HCT116 (cell line): ENCODE data around the gene JAGN1. TPM values are rescaled to one million over a fixed set of nuclear protein-coding genes. Genes with fewer than 3 reads are reported as not detected.
"Not testable (repeated sequence)": the region's sequence is repeated elsewhere in the genome, so short reads cannot be mapped to it uniquely, and the experiment has no call there.

Experiments used
- ATAC-seq: fragments of 200-7000 bp; cut with Tn5 transposase; 2 replicates; pipeline ENCODE4 v1.9.1; 2020; ENCODE audit warnings: mild to moderate bottlenecking, moderate library complexity
- BruUV-seq: library from RNA; stranded (reverse); fragments of 400-500 nt; replicated peaks from 2 replicates; lab custom pipeline; 2021; lab: Mats Ljungman, UMichigan
- CTCF ChIA-PET: fragments of 300-600 bp; sonication (Branson Sonifier 250); formaldehyde crosslinking; loops from one replicate; lab custom pipeline; 2021; ENCODE audit warnings: antibody characterized with exemption; lab: Charles Lee
- POLR2A ChIA-PET: fragments of 300-600, 350-600 bp; sonication (Branson Sonifier 250); formaldehyde crosslinking; loops from one replicate; lab custom pipeline; 2021; ENCODE audit warnings: antibody characterized with exemption; lab: Charles Lee
- RAD21 ChIA-PET, 2 experiments: fragments of 300-600 bp; sonication (Branson Sonifier 250); formaldehyde crosslinking; loops; one replicate each; lab custom pipeline; 2023; ENCODE audit warnings: low total read pairs in 2 of 2; ENCODE audit not compliant: uncharacterized antibody in 2 of 2, unreplicated experiment in 2 of 2, low non-redundant PET in 1 of 2; lab: Charles Lee
- DNase-seq: peaks from one replicate; pipeline ENCODE4 v3.0.0-alpha.2; 2010; ENCODE audit warnings: low read depth, low spot score
- H2AFZ ChIP-seq: fragments of 200-600 bp; shearing (Covaris generic), sonication (generic); 2 replicates; pipeline ENCODE4 v1.6.1; 2017; ENCODE audit warnings: low read depth, mixed run types, mixed read lengths, antibody characterized with exemption, low read length; ENCODE audit not compliant: poor library complexity, severe bottlenecking
- H3K27ac ChIP-seq: 2 replicates; pipeline ENCODE4 v1.5.1; 2012; ENCODE audit warnings: low read depth, low read length
- H3K27me3 ChIP-seq: fragments of 200-600 bp; sonication (generic); 2 replicates; pipeline ENCODE4 v1.6.1; 2016; ENCODE audit warnings: mixed run types, low read length, mixed read lengths; ENCODE audit not compliant: insufficient read depth
- H3K36me3 ChIP-seq, 2 experiments: fragments of 200-500 bp in 1 of 2; fragments of 200-600 bp in 1 of 2; sonication (Bioruptor generic) in 1 of 2; sonication (generic) in 1 of 2; 2 replicates each; pipeline versions ENCODE4 v1.5.1 to v1.6.1; 2014 to 2016; ENCODE audit warnings: low read length in 2 of 2, inconsistent platforms in 1 of 2, mixed read lengths in 1 of 2, mixed run types in 1 of 2; ENCODE audit not compliant: insufficient read depth in 2 of 2, control insufficient read depth in 1 of 2
- H3K4me1 ChIP-seq, 2 experiments: fragments of 200-600 bp in 1 of 2; sonication (generic) in 1 of 2; 2 replicates each; pipeline versions ENCODE4 v1.5.1 to v1.6.1; 2012 to 2017; ENCODE audit warnings: low read length in 2 of 2, inconsistent platforms in 1 of 2, mild to moderate bottlenecking in 1 of 2, mixed read lengths in 1 of 2, mixed run types in 1 of 2, moderate library complexity in 1 of 2; ENCODE audit not compliant: insufficient read depth in 2 of 2, control insufficient read depth in 1 of 2
- H3K4me2 ChIP-seq: fragments of 200-600 bp; sonication (generic); 2 replicates; pipeline ENCODE4 v1.6.1; 2017; ENCODE audit warnings: mixed run types, low read length, mixed read lengths
- H3K4me3 ChIP-seq, 2 experiments: fragments of 200-600 bp in 1 of 2; sonication (generic) in 1 of 2; replicated peaks in 1 of 2; 2 replicates each; pipeline ENCODE4 v1.5.1; 2011 to 2016; ENCODE audit warnings: low read length in 2 of 2, control low read depth in 1 of 2, low read depth in 1 of 2, mild to moderate bottlenecking in 1 of 2, mixed read lengths in 1 of 2, mixed run types in 1 of 2
- H3K79me2 ChIP-seq: fragments of 200-600 bp; sonication (generic); 2 replicates; pipeline ENCODE4 v1.6.1; 2017; ENCODE audit warnings: mild to moderate bottlenecking, mixed run types, low read length, moderate library complexity, mixed read lengths; ENCODE audit not compliant: insufficient read depth
- H3K9ac ChIP-seq: fragments of 200-600 bp; sonication (generic); 2 replicates; pipeline ENCODE4 v1.6.1; 2016; ENCODE audit warnings: low read length, mixed read lengths
- H3K9me2 ChIP-seq: fragments of 200-600 bp; sonication (generic), shearing (Covaris generic); 2 replicates; pipeline ENCODE4 v1.6.1; 2017; ENCODE audit warnings: mixed run types, mild to moderate bottlenecking, moderate library complexity; ENCODE audit not compliant: insufficient read depth
- H3K9me3 ChIP-seq, 2 experiments: fragments of 200-500 bp in 1 of 2; fragments of 200-600 bp in 1 of 2; sonication (Bioruptor generic) in 1 of 2; sonication (generic) in 1 of 2; 2 replicates each; pipeline ENCODE4 v1.6.1; 2014 to 2017; ENCODE audit warnings: low read length in 2 of 2, mixed read lengths in 2 of 2, inconsistent platforms in 1 of 2, low read depth in 1 of 2, mild to moderate bottlenecking in 1 of 2, mixed run types in 1 of 2, moderate library complexity in 1 of 2; ENCODE audit not compliant: control insufficient read depth in 1 of 2, insufficient read depth in 1 of 2
- H4K20me1 ChIP-seq: fragments of 200-600 bp; sonication (generic), shearing (Covaris generic); 2 replicates; pipeline ENCODE4 v1.6.1; 2017; ENCODE audit warnings: mixed run types, mild to moderate bottlenecking, moderate library complexity; ENCODE audit not compliant: insufficient read depth
- CEBPB ChIP-seq: IDR thresholded peaks from 2 replicates; pipeline ENCODE4 v1.6.1; 2012; ENCODE audit warnings: low read depth
- EZH2phosphoT487 ChIP-seq: fragments of 200-600 bp; IDR thresholded peaks from 2 replicates; pipeline ENCODE4 v1.6.1; 2018; ENCODE audit warnings: antibody characterized with exemption, borderline replicate concordance
- POLR2A ChIP-seq: IDR thresholded peaks from 2 replicates; pipeline ENCODE4 v1.7.0; 2011; ENCODE audit warnings: borderline replicate concordance; ENCODE audit not compliant: insufficient read depth, insufficient read length; ENCODE audit errors: extremely low read depth
- POLR2AphosphoS5 ChIP-seq: IDR thresholded peaks from 2 replicates; pipeline ENCODE4 v1.6.1; 2011; ENCODE audit warnings: mild to moderate bottlenecking, low read depth, low read length, moderate library complexity
- REST ChIP-seq: IDR thresholded peaks from 2 replicates; pipeline ENCODE4 v1.6.1; 2012; ENCODE audit warnings: low read depth
- SIN3A ChIP-seq: IDR thresholded peaks from 2 replicates; pipeline ENCODE4 v1.6.1; 2012; ENCODE audit warnings: low read depth
- SP1 ChIP-seq: IDR thresholded peaks from 2 replicates; pipeline ENCODE4 v1.6.1; 2012; ENCODE audit warnings: low read depth
- TCF7L2 ChIP-seq: IDR thresholded peaks from 2 replicates; pipeline ENCODE4 v1.7.0; 2011; ENCODE audit warnings: borderline replicate concordance, inconsistent platforms; ENCODE audit not compliant: insufficient read depth, insufficient read length; ENCODE audit errors: extremely low read depth
- ZFX ChIP-seq: fragments of 450-650 bp; IDR thresholded peaks from 2 replicates; pipeline ENCODE4 v1.6.1; 2017
- intact Hi-C: fragments of 100-400 bp; cut with micrococcal nuclease; formaldehyde crosslinking; loops from 2 replicates; pipeline ENCODE4 v1.10.0; 2022
- total RNA-seq: library from RNA; stranded (reverse); gene quantifications from one replicate; pipeline ENCODE4 v1.2.1, GENCODE V29; 2021; ENCODE audit not compliant: unreplicated experiment
- TF ChIP-seq, protein P1 (sequence below), 3 experiments: fragments of 200-600 bp in 1 of 3; sonication (generic) in 1 of 3; IDR thresholded peaks in 2 of 3; conservative IDR thresholded peaks in 1 of 3; 2 replicates each; pipeline ENCODE4 v1.5.1; 2012 to 2017; ENCODE audit warnings: low read depth in 2 of 3, low read length in 2 of 3, antibody characterized with exemption in 1 of 3, borderline replicate concordance in 1 of 3, control low read depth in 1 of 3, mild to moderate bottlenecking in 1 of 3, mixed read lengths in 1 of 3, mixed run types in 1 of 3, moderate library complexity in 1 of 3; ENCODE audit not compliant: insufficient read depth in 1 of 3
- TF ChIP-seq, protein P2 (sequence below): IDR thresholded peaks from 2 replicates; pipeline ENCODE4 v1.6.1; 2012
- TF ChIP-seq, protein P3 (sequence below): IDR thresholded peaks from 2 replicates; pipeline ENCODE4 v1.6.1; 2011; ENCODE audit warnings: mild to moderate bottlenecking, low read length, moderate library complexity; ENCODE audit not compliant: insufficient replicate concordance; ENCODE audit errors: extremely low read depth

Gene JAGN1
- total RNA-seq, 1 experiment from 2014 or later = 33.4 TPM

DNA sequence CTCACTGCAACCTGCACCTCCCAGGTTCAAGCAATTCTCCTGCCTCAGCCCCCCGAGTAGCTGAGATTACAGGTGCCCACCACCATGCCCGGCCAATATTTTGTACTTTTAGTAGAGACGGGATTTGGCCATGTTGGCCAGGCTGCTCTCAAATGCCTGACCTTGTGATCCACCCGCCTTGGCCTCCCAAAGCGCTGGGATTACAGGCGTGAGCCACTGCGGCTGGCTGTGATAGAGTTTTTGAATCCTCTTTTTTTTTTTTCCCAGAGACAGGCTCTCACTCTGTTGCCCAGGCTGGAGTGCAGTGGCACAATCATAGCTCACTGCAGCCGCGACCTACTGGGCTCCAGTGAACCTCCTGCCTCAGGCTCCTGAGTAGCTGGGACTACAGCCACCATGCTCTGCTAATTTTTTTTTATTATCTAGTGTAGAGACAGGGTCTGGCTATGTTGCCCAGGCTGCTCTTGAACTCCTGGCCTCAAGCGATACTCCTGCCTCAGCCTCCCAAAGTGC lies 25.2 kb upstream of the JAGN1 start:
- H3K9ac ChIP-seq, BruUV-seq, H3K4me3 ChIP-seq, DNase-seq, H3K79me2 ChIP-seq, H3K36me3 ChIP-seq, H3K4me2 ChIP-seq, POLR2A ChIA-PET, H3K9me2 ChIP-seq, H3K27me3 ChIP-seq, H4K20me1 ChIP-seq, H3K9me3 ChIP-seq, H2AFZ ChIP-seq, ATAC-seq, RAD21 ChIA-PET, H3K27ac ChIP-seq, intact Hi-C loops, CTCF ChIA-PET: not testable (repeated sequence)
- peaks cover 0 to 11% of the 10 kb centered on the region in 2 experiments; a peak in 1 of 4 replicates for H3K4me1 ChIP-seq

DNA sequence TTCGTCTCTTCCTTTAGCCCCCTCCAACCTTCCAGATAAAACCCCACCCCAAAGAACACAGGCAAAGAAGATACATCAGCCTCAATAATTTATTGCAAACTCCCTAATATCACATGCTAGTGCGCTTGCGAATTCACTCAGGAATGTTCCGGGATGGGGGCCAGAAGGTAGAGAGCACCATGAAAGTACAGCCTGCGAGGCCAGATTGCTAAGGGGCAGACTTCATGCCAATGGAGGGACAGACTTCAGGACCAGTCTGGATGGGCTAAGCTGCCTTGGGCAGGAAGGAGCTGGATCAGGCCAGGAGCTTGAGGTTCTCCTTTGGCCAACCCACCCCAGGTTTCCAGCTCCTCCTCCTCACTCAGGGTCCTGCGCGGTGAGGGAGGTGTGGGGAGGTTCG lies 23.8 kb upstream of the JAGN1 start:
- Histone ChIP-seq H4K20me1 (no peaks in the 10 kb centered on the region), H3K9me3 (no peaks in the 10 kb centered on the region), H3K27ac (no peak overlapping the region), H3K4me2 (no peak overlapping the region), H3K9ac (no peak overlapping the region), H3K9me2 (no peaks in the 10 kb centered on the region), H3K79me2 (no peaks in the 10 kb centered on the region), H3K4me1 (peaks cover 0 to 17% of the 10 kb centered on the region in 2 experiments; a peak in 2 of 4 replicates), H3K27me3 (no peaks in the 10 kb centered on the region), H3K36me3 (no peaks in the 10 kb centered on the region), H3K4me3 (no peak overlapping the region), H2AFZ (no peak overlapping the region)
- DNase-seq (no peak), ATAC-seq (no peak)
- no TSS peak for BruUV-seq
- ChIA-PET RAD21 (no interaction called here), POLR2A (no interaction called here), CTCF (no interaction called here)
- intact Hi-C loops = no loop called here
- TF ChIP-seq ZFX (no peak), REST (no peak), POLR2A (no peak), CEBPB (no peak), TCF7L2 (no peak), POLR2AphosphoS5 (no peak), EZH2phosphoT487 (no peak), SP1 (no peak), SIN3A (no peak)
- TF ChIP-seq, protein P1, sequence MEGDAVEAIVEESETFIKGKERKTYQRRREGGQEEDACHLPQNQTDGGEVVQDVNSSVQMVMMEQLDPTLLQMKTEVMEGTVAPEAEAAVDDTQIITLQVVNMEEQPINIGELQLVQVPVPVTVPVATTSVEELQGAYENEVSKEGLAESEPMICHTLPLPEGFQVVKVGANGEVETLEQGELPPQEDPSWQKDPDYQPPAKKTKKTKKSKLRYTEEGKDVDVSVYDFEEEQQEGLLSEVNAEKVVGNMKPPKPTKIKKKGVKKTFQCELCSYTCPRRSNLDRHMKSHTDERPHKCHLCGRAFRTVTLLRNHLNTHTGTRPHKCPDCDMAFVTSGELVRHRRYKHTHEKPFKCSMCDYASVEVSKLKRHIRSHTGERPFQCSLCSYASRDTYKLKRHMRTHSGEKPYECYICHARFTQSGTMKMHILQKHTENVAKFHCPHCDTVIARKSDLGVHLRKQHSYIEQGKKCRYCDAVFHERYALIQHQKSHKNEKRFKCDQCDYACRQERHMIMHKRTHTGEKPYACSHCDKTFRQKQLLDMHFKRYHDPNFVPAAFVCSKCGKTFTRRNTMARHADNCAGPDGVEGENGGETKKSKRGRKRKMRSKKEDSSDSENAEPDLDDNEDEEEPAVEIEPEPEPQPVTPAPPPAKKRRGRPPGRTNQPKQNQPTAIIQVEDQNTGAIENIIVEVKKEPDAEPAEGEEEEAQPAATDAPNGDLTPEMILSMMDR (IDR thresholded peaks at IDR 0.05 in 2 of 3, conservative IDR thresholded peaks at IDR 0.05 in 1 of 3; ENCODE audit: borderline replicate concordance in 1 of 3, insufficient read depth in 1 of 3, low read depth in 2 of 3, low read length in 2 of 3) = no peak
- TF ChIP-seq, protein P2, sequence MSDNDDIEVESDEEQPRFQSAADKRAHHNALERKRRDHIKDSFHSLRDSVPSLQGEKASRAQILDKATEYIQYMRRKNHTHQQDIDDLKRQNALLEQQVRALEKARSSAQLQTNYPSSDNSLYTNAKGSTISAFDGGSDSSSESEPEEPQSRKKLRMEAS = no peak
- TF ChIP-seq, protein P3, sequence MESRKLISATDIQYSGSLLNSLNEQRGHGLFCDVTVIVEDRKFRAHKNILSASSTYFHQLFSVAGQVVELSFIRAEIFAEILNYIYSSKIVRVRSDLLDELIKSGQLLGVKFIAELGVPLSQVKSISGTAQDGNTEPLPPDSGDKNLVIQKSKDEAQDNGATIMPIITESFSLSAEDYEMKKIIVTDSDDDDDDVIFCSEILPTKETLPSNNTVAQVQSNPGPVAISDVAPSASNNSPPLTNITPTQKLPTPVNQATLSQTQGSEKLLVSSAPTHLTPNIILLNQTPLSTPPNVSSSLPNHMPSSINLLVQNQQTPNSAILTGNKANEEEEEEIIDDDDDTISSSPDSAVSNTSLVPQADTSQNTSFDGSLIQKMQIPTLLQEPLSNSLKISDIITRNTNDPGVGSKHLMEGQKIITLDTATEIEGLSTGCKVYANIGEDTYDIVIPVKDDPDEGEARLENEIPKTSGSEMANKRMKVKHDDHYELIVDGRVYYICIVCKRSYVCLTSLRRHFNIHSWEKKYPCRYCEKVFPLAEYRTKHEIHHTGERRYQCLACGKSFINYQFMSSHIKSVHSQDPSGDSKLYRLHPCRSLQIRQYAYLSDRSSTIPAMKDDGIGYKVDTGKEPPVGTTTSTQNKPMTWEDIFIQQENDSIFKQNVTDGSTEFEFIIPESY = no peak
